GM18517 (cell line): ENCODE data around the gene NME7.

Experiments
- ATAC-seq: cut with Tn5 transposase; IDR thresholded peaks from one replicate; pipeline ENCODE4 v1.9.1; 2021; ENCODE audit warnings: mild to moderate bottlenecking, moderate library complexity; ENCODE audit not compliant: unreplicated experiment

The NME7 gene

GRCh38 chr1:169110689-169111447, 256.7 kb downstream of the NME7 start:
- ATAC-seq: no peak

- ATAC-seq: no peak
These were observed 257.4 kb downstream of the NME7 start for GRCh38 chr1:169110236-169110635.

- ATAC-seq: no peak
These were observed 257.9 kb downstream of the NME7 start for GRCh38 chr1:169109561-169110134.

- ATAC-seq: no peak
These were observed 258.6 kb downstream of the NME7 start for GRCh38 chr1:169108863-169109560.

GRCh38 chr1:169108223-169108622, 259.4 kb downstream of the NME7 start:
- no peak for ATAC-seq

- ATAC-seq: no peak
These were observed 259.9 kb downstream of the NME7 start for GRCh38 chr1:169107603-169108208.

- peak; percentile 2 for ATAC-seq
These were observed 260.5 kb downstream of the NME7 start for GRCh38 chr1:169106921-169107602.

- ATAC-seq: peak; percentile 88
These were observed 261.3 kb downstream of the NME7 start, which contains the start of gene ATP1B1 for GRCh38 chr1:169106095-169106920. Gene ATP1B1 (plus strand): TSS chr1:169106690. CDS start chr1:169106830, 140 bp downstream.

GRCh38 chr1:169105434-169106094, 262.0 kb downstream of the NME7 start:
- ATAC-seq: peak; percentile 25

- ATAC-seq: no peak
These were observed 262.5 kb downstream of the NME7 start for GRCh38 chr1:169105087-169105433.

- no peak for ATAC-seq
These were observed 264.1 kb downstream of the NME7 start for GRCh38 chr1:169103480-169103893.

- ATAC-seq: no peak
These were observed 264.6 kb downstream of the NME7 start for GRCh38 chr1:169103002-169103401.

- ATAC-seq: no peak
These were observed 265.0 kb downstream of the NME7 start for GRCh38 chr1:169102567-169102966.

- no peak for ATAC-seq
These were observed 266.9 kb downstream of the NME7 start for GRCh38 chr1:169100651-169101088.

- no peak for ATAC-seq
These were observed 267.4 kb downstream of the NME7 start for GRCh38 chr1:169100208-169100607.

GRCh38 chr1:169099561-169099960, 268.0 kb downstream of the NME7 start:
- ATAC-seq: no peak

- no peak for ATAC-seq
These were observed 269.2 kb downstream of the NME7 start for GRCh38 chr1:169098380-169098779.

- ATAC-seq: no peak
These were observed 272.6 kb downstream of the NME7 start for GRCh38 chr1:169094897-169095569.

GRCh38 chr1:169092399-169092798, 275.2 kb downstream of the NME7 start:
- ATAC-seq: no peak
